Measurements from ENCODE around the gene SERINC3. TPM values are rescaled to one million over a fixed set of nuclear protein-coding genes. Genes with fewer than 3 reads are reported as not detected.

Gene SERINC3
- total RNA-seq, 1 experiment from 2014 or later: 41.3 TPM

DNA sequence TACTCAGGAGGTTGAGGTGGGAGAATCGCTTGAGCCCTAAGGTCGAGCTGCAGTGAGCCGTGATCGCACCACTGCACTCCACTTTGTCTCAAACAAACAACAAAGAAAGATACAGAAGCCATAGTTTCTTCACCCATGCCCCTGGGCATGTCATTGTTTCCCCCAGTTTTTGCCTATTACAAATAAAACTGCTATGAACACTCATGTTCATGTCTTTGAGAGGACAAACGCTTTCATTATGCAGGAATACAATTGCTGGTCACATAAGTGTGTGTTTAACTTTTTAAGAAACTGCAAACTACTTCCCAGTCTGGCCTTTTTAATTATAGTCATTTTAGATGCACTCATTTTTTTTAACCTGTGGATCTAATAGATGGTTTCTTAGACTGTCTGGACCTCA, 58.4 kb downstream of the SERINC3 start:
- no peak for ATAC-seq
- CTCF ChIA-PET: interaction anchor here (0.6 to 2.1 kb wide), 3 partner anchors 79 to 246 kb away, joined by 3 to 10 read pairs (median 9); no protein-coding TSS in a partner anchor
- POLR2A ChIA-PET: no interaction called here
- no peaks in the 10 kb centered on the region; the same call in 1 of the 2 replicates for H3K27me3 Mint-ChIP-seq (ENCODE audit: low read depth)
- TF ChIP-seq, protein P1, sequence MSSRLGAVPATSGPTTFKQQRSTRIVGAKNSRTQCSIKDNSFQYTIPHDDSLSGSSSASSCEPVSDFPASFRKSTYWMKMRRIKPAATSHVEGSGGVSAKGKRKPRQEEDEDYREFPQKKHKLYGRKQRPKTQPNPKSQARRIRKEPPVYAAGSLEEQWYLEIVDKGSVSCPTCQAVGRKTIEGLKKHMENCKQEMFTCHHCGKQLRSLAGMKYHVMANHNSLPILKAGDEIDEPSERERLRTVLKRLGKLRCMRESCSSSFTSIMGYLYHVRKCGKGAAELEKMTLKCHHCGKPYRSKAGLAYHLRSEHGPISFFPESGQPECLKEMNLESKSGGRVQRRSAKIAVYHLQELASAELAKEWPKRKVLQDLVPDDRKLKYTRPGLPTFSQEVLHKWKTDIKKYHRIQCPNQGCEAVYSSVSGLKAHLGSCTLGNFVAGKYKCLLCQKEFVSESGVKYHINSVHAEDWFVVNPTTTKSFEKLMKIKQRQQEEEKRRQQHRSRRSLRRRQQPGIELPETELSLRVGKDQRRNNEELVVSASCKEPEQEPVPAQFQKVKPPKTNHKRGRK (CRISPR knock-in tag; IDR thresholded peaks at IDR 0.05; ENCODE audit: borderline replicate concordance): no peak
- TF ChIP-seq FOXJ3 (CRISPR knock-in tag; IDR thresholded peaks at IDR 0.05; ENCODE audit: borderline replicate concordance): no peak
- no peak for TF ChIP-seq CREB1 (CRISPR knock-in tag; IDR thresholded peaks at IDR 0.05)
- TF ChIP-seq JUN (CRISPR knock-in tag; IDR thresholded peaks at IDR 0.05): no peak
- no peak for TF ChIP-seq ZNF423 (CRISPR knock-in tag; IDR thresholded peaks at IDR 0.05)
- TF ChIP-seq NR1H2 (CRISPR knock-in tag; IDR thresholded peaks at IDR 0.05): no peak
- TF ChIP-seq, protein P2, sequence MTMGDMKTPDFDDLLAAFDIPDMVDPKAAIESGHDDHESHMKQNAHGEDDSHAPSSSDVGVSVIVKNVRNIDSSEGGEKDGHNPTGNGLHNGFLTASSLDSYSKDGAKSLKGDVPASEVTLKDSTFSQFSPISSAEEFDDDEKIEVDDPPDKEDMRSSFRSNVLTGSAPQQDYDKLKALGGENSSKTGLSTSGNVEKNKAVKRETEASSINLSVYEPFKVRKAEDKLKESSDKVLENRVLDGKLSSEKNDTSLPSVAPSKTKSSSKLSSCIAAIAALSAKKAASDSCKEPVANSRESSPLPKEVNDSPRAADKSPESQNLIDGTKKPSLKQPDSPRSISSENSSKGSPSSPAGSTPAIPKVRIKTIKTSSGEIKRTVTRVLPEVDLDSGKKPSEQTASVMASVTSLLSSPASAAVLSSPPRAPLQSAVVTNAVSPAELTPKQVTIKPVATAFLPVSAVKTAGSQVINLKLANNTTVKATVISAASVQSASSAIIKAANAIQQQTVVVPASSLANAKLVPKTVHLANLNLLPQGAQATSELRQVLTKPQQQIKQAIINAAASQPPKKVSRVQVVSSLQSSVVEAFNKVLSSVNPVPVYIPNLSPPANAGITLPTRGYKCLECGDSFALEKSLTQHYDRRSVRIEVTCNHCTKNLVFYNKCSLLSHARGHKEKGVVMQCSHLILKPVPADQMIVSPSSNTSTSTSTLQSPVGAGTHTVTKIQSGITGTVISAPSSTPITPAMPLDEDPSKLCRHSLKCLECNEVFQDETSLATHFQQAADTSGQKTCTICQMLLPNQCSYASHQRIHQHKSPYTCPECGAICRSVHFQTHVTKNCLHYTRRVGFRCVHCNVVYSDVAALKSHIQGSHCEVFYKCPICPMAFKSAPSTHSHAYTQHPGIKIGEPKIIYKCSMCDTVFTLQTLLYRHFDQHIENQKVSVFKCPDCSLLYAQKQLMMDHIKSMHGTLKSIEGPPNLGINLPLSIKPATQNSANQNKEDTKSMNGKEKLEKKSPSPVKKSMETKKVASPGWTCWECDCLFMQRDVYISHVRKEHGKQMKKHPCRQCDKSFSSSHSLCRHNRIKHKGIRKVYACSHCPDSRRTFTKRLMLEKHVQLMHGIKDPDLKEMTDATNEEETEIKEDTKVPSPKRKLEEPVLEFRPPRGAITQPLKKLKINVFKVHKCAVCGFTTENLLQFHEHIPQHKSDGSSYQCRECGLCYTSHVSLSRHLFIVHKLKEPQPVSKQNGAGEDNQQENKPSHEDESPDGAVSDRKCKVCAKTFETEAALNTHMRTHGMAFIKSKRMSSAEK (CRISPR knock-in tag; IDR thresholded peaks at IDR 0.05; ENCODE audit: borderline replicate concordance): no peak
- TF ChIP-seq ESRRA (CRISPR knock-in tag; IDR thresholded peaks at IDR 0.05; ENCODE audit: borderline replicate concordance): no peak
- no peak for TF ChIP-seq SP1 (CRISPR knock-in tag; conservative IDR thresholded peaks at IDR 0.05)
- TF ChIP-seq MXD4 (CRISPR knock-in tag; IDR thresholded peaks at IDR 0.05; ENCODE audit: borderline replicate concordance): no peak
- TF ChIP-seq, protein P3, sequence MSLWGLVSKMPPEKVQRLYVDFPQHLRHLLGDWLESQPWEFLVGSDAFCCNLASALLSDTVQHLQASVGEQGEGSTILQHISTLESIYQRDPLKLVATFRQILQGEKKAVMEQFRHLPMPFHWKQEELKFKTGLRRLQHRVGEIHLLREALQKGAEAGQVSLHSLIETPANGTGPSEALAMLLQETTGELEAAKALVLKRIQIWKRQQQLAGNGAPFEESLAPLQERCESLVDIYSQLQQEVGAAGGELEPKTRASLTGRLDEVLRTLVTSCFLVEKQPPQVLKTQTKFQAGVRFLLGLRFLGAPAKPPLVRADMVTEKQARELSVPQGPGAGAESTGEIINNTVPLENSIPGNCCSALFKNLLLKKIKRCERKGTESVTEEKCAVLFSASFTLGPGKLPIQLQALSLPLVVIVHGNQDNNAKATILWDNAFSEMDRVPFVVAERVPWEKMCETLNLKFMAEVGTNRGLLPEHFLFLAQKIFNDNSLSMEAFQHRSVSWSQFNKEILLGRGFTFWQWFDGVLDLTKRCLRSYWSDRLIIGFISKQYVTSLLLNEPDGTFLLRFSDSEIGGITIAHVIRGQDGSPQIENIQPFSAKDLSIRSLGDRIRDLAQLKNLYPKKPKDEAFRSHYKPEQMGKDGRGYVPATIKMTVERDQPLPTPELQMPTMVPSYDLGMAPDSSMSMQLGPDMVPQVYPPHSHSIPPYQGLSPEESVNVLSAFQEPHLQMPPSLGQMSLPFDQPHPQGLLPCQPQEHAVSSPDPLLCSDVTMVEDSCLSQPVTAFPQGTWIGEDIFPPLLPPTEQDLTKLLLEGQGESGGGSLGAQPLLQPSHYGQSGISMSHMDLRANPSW (CRISPR knock-in tag; conservative IDR thresholded peaks at IDR 0.05; ENCODE audit: low read depth): no peak
- TF ChIP-seq ELF4 (CRISPR knock-in tag; IDR thresholded peaks at IDR 0.05; ENCODE audit: low read depth): no peak
- no peak for TF ChIP-seq EMX1 (CRISPR knock-in tag; IDR thresholded peaks at IDR 0.05)
- no peak for TF ChIP-seq ATF1 (CRISPR knock-in tag; IDR thresholded peaks at IDR 0.05)
- no peak for TF ChIP-seq ZNF121 (CRISPR knock-in tag; IDR thresholded peaks at IDR 0.05)
- TF ChIP-seq, protein P4, sequence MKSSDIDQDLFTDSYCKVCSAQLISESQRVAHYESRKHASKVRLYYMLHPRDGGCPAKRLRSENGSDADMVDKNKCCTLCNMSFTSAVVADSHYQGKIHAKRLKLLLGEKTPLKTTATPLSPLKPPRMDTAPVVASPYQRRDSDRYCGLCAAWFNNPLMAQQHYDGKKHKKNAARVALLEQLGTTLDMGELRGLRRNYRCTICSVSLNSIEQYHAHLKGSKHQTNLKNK (CRISPR knock-in tag; IDR thresholded peaks at IDR 0.05): no peak
- TF ChIP-seq MYBL2 (CRISPR knock-in tag; IDR thresholded peaks at IDR 0.05): no peak
- no peak for TF ChIP-seq NR2C2 (CRISPR knock-in tag; IDR thresholded peaks at IDR 0.05)
- TF ChIP-seq, protein P5, sequence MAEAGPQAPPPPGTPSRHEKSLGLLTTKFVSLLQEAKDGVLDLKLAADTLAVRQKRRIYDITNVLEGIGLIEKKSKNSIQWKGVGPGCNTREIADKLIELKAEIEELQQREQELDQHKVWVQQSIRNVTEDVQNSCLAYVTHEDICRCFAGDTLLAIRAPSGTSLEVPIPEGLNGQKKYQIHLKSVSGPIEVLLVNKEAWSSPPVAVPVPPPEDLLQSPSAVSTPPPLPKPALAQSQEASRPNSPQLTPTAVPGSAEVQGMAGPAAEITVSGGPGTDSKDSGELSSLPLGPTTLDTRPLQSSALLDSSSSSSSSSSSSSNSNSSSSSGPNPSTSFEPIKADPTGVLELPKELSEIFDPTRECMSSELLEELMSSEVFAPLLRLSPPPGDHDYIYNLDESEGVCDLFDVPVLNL (CRISPR knock-in tag; IDR thresholded peaks at IDR 0.05; ENCODE audit: borderline replicate concordance, low read depth): no peak
- DNase-seq (ENCODE audit: low spot score): no peak
- H3K9me3 Mint-ChIP-seq: no peaks in the 10 kb centered on the region
- no peaks in the 10 kb centered on the region for H3K36me3 Mint-ChIP-seq
- H3K4me1 Mint-ChIP-seq: peaks cover 16% of the 10 kb centered on the region
- H3K27ac Mint-ChIP-seq: no peak overlapping the region
- no peak overlapping the region for H3K4me3 Mint-ChIP-seq

All from WTC11 (cell line).